ENCODE data around the gene RPEL1. TPM values are rescaled to one million over a fixed set of nuclear protein-coding genes. Genes with fewer than 3 reads are reported as not detected.

The RPEL1 gene
- total and polyA plus RNA-seq, 2 donors from 2014 or later = not detected

DNA sequence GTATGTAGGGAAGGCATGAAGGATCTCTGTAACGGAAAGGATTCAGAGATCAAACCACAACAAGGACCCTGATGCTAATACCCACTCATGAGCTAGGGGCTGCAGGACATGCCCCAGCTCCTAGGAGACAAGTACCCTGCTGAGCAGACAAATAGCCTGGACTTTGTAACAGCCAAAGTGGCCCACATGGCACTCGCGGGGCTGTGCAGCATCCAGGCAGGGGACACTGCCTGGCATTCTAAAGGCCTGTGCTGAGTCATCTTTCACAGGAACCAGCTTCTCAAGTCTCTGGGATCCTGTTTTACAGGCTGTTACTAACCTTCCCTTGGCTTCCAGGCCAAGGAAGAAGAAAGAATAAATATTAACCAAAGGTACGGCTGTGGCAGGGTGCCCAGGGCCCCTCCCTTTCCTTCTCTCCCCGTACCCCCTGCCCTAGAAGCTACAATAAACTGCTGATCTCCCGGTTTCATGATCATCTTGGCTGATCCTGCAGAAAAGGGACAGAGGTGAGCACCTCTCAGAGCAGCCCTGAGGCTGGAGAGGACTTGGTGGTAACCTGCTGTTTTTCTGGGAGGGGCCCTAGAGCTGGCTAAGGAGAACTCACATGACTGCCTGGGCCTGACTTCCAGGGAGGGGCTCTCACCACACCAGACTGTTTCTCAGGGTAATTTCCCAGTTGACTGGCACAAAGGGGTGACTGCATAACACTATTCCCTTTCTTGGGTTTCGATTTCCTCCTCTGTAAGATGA lies 4.2 kb upstream of the RPEL1 start:
- peak overlapping the region in 2 of 3 donors; percentile 42 for H3K4me3 ChIP-seq (ENCODE audit: low read length in 3 of 3)

DNA sequence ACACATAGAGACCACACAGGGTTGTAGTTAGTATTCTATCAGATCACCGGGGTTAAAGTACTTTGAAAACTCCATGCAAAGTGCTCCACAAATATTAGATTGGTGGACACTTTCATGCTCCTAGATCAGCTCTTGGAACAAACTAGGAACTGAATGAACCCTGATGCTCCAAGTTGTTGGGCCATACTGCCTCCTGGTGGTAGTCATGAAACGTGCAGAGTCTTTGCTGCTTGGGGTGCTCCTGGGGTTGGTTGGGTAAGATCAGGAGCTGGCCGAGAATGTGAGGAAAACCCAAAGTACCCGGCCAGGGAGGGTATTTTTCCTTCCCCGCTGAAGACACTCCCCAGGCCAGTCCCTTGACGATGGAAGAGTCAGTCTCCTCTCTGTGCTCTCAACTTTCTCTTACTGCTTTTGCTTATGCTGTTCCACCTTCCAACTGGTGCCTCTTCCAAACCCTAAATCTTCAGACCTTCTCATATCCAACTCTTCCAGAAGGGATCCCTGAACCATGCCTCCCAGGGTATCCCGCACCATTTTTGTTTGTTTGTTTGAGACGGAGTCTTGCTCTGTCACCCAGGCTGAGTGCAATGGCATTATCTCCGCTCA lies 918 bp upstream of the RPEL1 start:
- no peak overlapping the region for H3K9ac ChIP-seq (ENCODE audit: low read length in 3 of 3)
- FAIRE-seq = no peak

More for the DNA sequence above, 4.2 kb upstream of the RPEL1 start:
- Histone ChIP-seq H3K27ac (ENCODE audit: low read depth in 2 of 2, low read length in 2 of 2) (peak overlapping the region; percentile 81 to 90), H3K9ac (ENCODE audit: low read length in 3 of 3) (peak overlapping the region in 1 of 3 donors; percentile 47), H3K27me3 (ENCODE audit: control insufficient read depth, insufficient read depth, low read length) (no peaks in the 10 kb centered on the region), H3K4me1 (ENCODE audit: control insufficient read depth in 2 of 3, insufficient read depth in 2 of 3, low read depth in 1 of 3, low read length in 3 of 3) (peaks cover 0 to 13% (median 12%) of the 10 kb centered on the region in 3 donors), H3K9me3 (ENCODE audit: control insufficient read depth in 2 of 3, insufficient read depth in 1 of 3, low read length in 3 of 3) (no peaks in the 10 kb centered on the region), H3K36me3 (ENCODE audit: control insufficient read depth in 2 of 3, insufficient read depth in 3 of 3, low read length in 3 of 3) (no peaks in the 10 kb centered on the region)
- TF ChIP-seq, protein P1, sequence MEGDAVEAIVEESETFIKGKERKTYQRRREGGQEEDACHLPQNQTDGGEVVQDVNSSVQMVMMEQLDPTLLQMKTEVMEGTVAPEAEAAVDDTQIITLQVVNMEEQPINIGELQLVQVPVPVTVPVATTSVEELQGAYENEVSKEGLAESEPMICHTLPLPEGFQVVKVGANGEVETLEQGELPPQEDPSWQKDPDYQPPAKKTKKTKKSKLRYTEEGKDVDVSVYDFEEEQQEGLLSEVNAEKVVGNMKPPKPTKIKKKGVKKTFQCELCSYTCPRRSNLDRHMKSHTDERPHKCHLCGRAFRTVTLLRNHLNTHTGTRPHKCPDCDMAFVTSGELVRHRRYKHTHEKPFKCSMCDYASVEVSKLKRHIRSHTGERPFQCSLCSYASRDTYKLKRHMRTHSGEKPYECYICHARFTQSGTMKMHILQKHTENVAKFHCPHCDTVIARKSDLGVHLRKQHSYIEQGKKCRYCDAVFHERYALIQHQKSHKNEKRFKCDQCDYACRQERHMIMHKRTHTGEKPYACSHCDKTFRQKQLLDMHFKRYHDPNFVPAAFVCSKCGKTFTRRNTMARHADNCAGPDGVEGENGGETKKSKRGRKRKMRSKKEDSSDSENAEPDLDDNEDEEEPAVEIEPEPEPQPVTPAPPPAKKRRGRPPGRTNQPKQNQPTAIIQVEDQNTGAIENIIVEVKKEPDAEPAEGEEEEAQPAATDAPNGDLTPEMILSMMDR (IDR thresholded peaks at IDR 0.05; ENCODE audit: borderline replicate concordance, extremely low read depth, insufficient read depth) = no peak
- FAIRE-seq = no peak
- DNase-seq = peak; percentile 48 to 77 (median 68)
- intact Hi-C loops (cut with DNase I) = loop anchor here (10.0 kb wide), 1 partner anchor 327 kb away; the partner anchor contains the start of gene CNNM2

DNA sequence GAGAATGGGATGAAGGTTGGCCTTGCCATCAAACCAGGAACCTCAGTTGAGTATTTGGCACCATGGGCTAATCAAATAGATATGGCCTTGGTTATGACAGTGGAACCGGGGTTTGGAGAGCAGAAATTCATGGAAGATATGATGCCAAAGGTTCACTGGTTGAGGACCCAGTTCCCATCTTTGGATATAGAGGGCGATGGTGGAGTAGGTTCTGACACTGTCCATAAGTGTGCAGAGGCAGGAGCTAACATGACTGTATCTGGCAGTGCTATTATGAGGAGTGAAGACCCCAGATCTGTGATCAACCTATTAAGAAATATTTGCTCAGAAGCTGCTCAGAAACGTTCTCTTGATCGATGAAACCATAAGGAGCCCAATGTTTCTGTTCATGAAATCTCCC lies 637 bp downstream of the RPEL1 start:
- Histone ChIP-seq H3K9ac (ENCODE audit: low read length in 3 of 3) (no peak overlapping the region), H3K9me3 (ENCODE audit: control insufficient read depth in 2 of 3, insufficient read depth in 1 of 3, low read length in 3 of 3) (no peaks in the 10 kb centered on the region), H3K27me3 (ENCODE audit: control insufficient read depth, insufficient read depth, low read length) (no peaks in the 10 kb centered on the region), H3K27ac (ENCODE audit: low read depth in 2 of 2, low read length in 2 of 2) (no peak overlapping the region), H3K36me3 (ENCODE audit: control insufficient read depth in 2 of 3, insufficient read depth in 3 of 3, low read length in 3 of 3) (no peaks in the 10 kb centered on the region), H3K4me1 (ENCODE audit: control insufficient read depth in 2 of 3, insufficient read depth in 2 of 3, low read depth in 1 of 3, low read length in 3 of 3) (no peaks in the 10 kb centered on the region), H3K4me3 (ENCODE audit: low read length in 3 of 3) (no peak overlapping the region)
- no peak for FAIRE-seq
- intact Hi-C loops (cut with DNase I) = loop anchor here (10.0 kb wide), 1 partner anchor 332 kb away; the partner anchor contains the start of gene CNNM2
- no peak for DNase-seq
- TF ChIP-seq, protein P1 (IDR thresholded peaks at IDR 0.05; ENCODE audit: borderline replicate concordance, extremely low read depth, insufficient read depth) = no peak

More for the DNA sequence above, 918 bp upstream of the RPEL1 start:
- intact Hi-C loops (cut with DNase I) = loop anchor here (10.0 kb wide), 1 partner anchor 330 kb away; the partner anchor contains the start of gene CNNM2
- DNase-seq = peak in 4 of 5 donors; percentile 64 to 90 (median 74)
- Histone ChIP-seq H3K27ac (ENCODE audit: low read depth in 2 of 2, low read length in 2 of 2) (no peak overlapping the region), H3K36me3 (ENCODE audit: control insufficient read depth in 2 of 3, insufficient read depth in 3 of 3, low read length in 3 of 3) (no peaks in the 10 kb centered on the region), H3K4me1 (ENCODE audit: control insufficient read depth in 2 of 3, insufficient read depth in 2 of 3, low read depth in 1 of 3, low read length in 3 of 3) (peaks cover 0 to 13% (median 9%) of the 10 kb centered on the region in 3 donors), H3K4me3 (ENCODE audit: low read length in 3 of 3) (no peak overlapping the region), H3K27me3 (ENCODE audit: control insufficient read depth, insufficient read depth, low read length) (no peaks in the 10 kb centered on the region), H3K9me3 (ENCODE audit: control insufficient read depth in 2 of 3, insufficient read depth in 1 of 3, low read length in 3 of 3) (no peaks in the 10 kb centered on the region)
- TF ChIP-seq, protein P1 (IDR thresholded peaks at IDR 0.05; ENCODE audit: borderline replicate concordance, extremely low read depth, insufficient read depth) = peak; percentile 91
